ENCODE data around the gene FAM50A. TPM values are rescaled to one million over a fixed set of nuclear protein-coding genes. Genes with fewer than 3 reads are reported as not detected.
A peak's percentile ranks its signal among the peaks of the same experiment; 100 is the strongest.

Gene FAM50A
- total and polyA plus RNA-seq, 12 donors: 25.5 to 167 (median 38.9) TPM

- peak overlapping the region in 6 of 10 donors; percentile 81 to 93 (median 90) for H3K27ac ChIP-seq
- DNase-seq (no peak), ATAC-seq (no peak)
- no peaks in the 10 kb centered on the region for H3K9me3 ChIP-seq
- peak overlapping the region; percentile 50 to 89 (median 80) for H3K4me3 ChIP-seq
- peaks cover 0 to 24% (median 13%) of the 10 kb centered on the region in 9 donors for H3K4me1 ChIP-seq
- peaks cover 0 to 60% (median 5%) of the 10 kb centered on the region in 9 donors for H3K36me3 ChIP-seq
- intact Hi-C loops (cut with DNase I): loop anchor here in 1 of 10 donors (5.0 kb wide), 1 partner anchor 39 kb away; the partner anchor contains the start of gene LAGE3
- TF ChIP-seq, protein P1, sequence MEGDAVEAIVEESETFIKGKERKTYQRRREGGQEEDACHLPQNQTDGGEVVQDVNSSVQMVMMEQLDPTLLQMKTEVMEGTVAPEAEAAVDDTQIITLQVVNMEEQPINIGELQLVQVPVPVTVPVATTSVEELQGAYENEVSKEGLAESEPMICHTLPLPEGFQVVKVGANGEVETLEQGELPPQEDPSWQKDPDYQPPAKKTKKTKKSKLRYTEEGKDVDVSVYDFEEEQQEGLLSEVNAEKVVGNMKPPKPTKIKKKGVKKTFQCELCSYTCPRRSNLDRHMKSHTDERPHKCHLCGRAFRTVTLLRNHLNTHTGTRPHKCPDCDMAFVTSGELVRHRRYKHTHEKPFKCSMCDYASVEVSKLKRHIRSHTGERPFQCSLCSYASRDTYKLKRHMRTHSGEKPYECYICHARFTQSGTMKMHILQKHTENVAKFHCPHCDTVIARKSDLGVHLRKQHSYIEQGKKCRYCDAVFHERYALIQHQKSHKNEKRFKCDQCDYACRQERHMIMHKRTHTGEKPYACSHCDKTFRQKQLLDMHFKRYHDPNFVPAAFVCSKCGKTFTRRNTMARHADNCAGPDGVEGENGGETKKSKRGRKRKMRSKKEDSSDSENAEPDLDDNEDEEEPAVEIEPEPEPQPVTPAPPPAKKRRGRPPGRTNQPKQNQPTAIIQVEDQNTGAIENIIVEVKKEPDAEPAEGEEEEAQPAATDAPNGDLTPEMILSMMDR (IDR thresholded peaks at IDR 0.05): no peak
- H3K27me3 ChIP-seq: no peaks in the 10 kb centered on the region
- 31 to 36% methylated on average over 26 to 28 of the region's 28 CpGs for WGBS, 2 donors
Measured at GRCh38 chrX:154437971-154438893, 5.7 kb upstream of the FAM50A start.

GRCh38 chrX:154439841-154440240 is 4.1 kb upstream of the FAM50A start:
- Histone ChIP-seq H3K9me3 (no peaks in the 10 kb centered on the region), H3K4me3 (no peak overlapping the region), H3K27ac (no peak overlapping the region), H3K27me3 (no peaks in the 10 kb centered on the region), H3K36me3 (peaks cover 0 to 46% (median 5%) of the 10 kb centered on the region in 9 donors), H3K4me1 (peaks cover 0 to 33% (median 18%) of the 10 kb centered on the region in 9 donors)
- 91 to 94% methylated on average over 17 to 18 of the region's 18 CpGs for WGBS, 2 donors
- no peak for DNase-seq
- intact Hi-C loops (cut with DNase I): loop anchor here in 1 of 10 donors (5.0 kb wide), 1 partner anchor 37 kb away; the partner anchor contains the start of gene LAGE3
- TF ChIP-seq, protein P1 (IDR thresholded peaks at IDR 0.05): no peak
- ATAC-seq: no peak

GRCh38 chrX:154440623-154441357 is 3.2 kb upstream of the FAM50A start:
- Histone ChIP-seq H3K4me1 (peaks cover 0 to 42% (median 24%) of the 10 kb centered on the region in 9 donors), H3K4me3 (no peak overlapping the region), H3K9me3 (no peaks in the 10 kb centered on the region), H3K27me3 (no peaks in the 10 kb centered on the region), H3K36me3 (peaks cover 0 to 37% (median 5%) of the 10 kb centered on the region in 9 donors), H3K27ac (no peak overlapping the region)
- WGBS, 2 donors: 86 to 87% methylated on average over 15 to 17 of the region's 17 CpGs
- ATAC-seq (no peak), DNase-seq (no peak)
- TF ChIP-seq, protein P1 (IDR thresholded peaks at IDR 0.05): no peak
- intact Hi-C loops (cut with DNase I): no loop called here

DNA sequence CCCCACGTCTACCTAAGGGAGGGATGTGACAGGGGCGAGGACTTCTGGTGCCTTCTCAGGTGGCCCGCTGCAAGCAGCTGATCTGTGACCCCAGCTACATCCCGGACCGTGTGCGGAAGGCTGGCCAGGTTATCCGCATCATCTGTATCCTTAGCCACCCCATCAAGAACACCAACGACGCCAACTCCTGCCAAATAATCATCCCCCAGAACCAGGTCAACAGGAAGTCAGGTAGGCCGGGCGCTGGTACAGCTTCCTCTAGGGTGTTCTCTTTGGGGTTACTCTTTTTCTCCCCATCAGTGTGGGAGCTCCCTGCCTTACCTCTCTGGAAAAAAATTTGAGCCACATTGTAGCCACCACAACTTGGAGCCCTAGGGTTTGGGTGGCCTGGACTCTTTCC is 2.4 kb upstream of the FAM50A start:
- Histone ChIP-seq H3K36me3 (peaks cover 0 to 41% (median 5%) of the 10 kb centered on the region in 9 donors), H3K27ac (no peak overlapping the region), H3K9me3 (no peaks in the 10 kb centered on the region), H3K27me3 (no peaks in the 10 kb centered on the region), H3K4me1 (peaks cover 0 to 39% (median 24%) of the 10 kb centered on the region in 9 donors), H3K4me3 (no peak overlapping the region)
- ATAC-seq (no peak), DNase-seq (no peak)
- 82 to 89% methylated on average over 11 of the region's 11 CpGs for WGBS, 2 donors
- intact Hi-C loops (cut with DNase I): no loop called here
- TF ChIP-seq, protein P1 (IDR thresholded peaks at IDR 0.05): no peak

Data from heart right ventricle (tissue), 16 donors.